T-helper 1 cell treated with Interleukin-12 subunit alpha and Interleukin-12 subunit beta and Interleukin-4 antibody, amounts not matched to agents 30 ng/mL and 1 ng/mL, for 36 hours (primary cell): ENCODE measurements around the gene SYNPR. TPM values are rescaled to one million over a fixed set of nuclear protein-coding genes. Genes with fewer than 3 reads are reported as not detected.
"Not testable (repeated sequence)": the region's sequence is repeated elsewhere in the genome, so short reads cannot be mapped to it uniquely, and the experiment has no call there.

ENCODE experiments used
- intact Hi-C: fragments of 100-400 bp; cut with micrococcal nuclease; formaldehyde crosslinking; loops from one replicate; pipeline ENCODE4 v1.15.1; 2024
- total RNA-seq: library from RNA; stranded (reverse); gene quantifications from 2 replicates; pipeline ENCODE4 v1.2.3, GENCODE V29; 2022

Gene SYNPR
- total RNA-seq: not detected in 2 replicates

DNA sequence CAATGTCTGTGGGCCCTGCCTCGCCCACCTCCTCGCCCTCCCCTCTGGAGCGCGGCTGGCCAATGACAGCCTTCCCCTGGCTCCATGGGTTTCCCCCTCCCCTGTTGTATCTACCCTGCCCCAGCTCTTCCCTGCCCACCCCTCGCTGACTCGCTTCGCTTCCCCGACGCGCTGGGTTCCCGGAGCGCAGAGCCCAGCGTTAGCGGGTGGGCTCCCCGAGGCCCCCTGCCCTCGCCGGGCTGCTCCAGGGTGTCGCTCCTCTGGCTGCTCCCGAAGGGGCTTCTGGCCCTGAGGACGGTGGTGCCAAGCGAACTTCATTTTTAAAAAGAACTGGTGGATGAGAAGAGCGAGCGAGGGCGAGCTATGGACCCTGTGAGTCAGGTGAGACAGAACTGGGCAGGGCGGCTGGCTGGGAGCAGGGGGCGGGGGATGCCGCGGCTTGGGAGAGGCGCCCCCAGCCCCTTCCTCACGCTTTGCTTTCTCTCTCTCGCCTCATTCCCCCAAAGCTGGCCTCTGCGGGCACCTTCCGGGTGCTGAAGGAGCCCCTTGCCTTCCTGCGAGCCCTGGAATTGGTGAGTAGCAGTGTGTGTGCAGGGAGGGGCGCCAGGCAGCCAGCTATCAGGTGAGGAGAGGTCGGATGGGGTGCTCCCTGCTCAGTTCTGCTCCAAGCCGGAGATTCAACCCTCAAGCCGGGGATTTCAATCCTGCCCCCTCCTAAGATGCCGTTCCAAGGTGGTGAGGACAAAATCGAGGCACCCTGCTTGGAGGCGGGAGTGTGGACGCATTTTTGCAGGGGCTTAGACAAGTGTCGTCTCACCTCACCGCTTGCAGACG lies at the start of gene SYNPR:
SYNPR (plus strand) TSS at position 138 of the 834 bp plus-strand sequence.
- intact Hi-C loops: no loop called here

DNA sequence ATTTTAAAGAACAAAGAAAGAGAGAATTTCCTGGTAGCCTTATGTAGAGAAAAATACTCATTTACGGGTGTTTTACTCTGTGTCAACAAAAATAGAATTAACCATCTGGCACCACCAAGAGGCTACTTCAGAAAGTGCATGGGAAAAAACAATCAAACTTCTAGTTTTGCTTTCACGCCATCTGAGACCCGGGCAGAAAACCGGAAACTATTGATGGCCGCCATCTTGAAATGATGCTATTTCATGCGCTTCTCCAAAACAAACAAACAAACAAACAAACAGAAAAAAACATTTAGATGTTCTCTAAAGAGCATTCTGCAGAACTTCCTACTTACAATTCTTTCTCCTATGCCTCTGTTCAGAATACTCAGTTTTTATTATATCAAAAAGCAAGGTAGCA lies 49.4 kb upstream of the SYNPR start:
- intact Hi-C loops: loop anchor here (1.0 kb wide), 1 partner anchor 606 kb away; no protein-coding TSS in a partner anchor

DNA sequence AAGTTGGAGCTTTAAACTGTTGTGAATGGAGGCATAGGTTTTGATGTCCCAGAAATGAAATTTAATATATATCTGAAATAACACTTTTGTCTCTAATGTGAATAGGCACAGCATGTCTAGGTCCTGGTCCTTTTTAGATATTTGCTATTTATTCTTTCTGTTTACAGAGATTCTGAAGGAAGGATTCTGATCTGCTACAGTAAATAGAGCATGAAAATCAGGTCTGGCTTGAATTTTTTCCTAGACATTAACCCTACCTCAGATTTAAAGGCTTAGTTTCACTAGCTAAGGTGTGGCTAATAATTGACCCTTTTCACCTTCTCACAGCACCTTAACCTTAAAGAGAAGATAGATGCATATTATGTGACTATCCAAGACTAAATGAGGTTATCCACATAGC lies 48.0 kb upstream of the SYNPR start:
- intact Hi-C loops: no loop called here

DNA sequence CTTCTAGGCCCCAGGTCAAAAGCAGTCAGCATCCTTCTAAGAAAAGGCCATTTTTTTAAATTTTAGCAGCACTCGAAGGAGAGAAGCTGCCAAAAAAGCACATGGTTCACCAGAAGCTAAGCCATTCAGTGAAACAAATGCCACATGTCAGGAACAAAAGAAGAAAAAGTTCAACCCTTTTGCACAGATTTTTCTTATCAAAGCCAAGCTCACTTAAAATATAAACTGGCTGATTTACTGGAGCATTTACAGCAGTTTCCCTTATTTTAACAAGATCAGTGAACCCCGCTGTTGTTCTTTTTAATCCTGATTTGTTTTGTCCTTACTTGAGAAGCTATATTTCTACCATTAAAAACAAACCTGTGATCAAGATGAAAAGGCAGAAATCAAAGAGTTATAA lies 46.5 kb upstream of the SYNPR start:
- intact Hi-C loops: no loop called here

DNA sequence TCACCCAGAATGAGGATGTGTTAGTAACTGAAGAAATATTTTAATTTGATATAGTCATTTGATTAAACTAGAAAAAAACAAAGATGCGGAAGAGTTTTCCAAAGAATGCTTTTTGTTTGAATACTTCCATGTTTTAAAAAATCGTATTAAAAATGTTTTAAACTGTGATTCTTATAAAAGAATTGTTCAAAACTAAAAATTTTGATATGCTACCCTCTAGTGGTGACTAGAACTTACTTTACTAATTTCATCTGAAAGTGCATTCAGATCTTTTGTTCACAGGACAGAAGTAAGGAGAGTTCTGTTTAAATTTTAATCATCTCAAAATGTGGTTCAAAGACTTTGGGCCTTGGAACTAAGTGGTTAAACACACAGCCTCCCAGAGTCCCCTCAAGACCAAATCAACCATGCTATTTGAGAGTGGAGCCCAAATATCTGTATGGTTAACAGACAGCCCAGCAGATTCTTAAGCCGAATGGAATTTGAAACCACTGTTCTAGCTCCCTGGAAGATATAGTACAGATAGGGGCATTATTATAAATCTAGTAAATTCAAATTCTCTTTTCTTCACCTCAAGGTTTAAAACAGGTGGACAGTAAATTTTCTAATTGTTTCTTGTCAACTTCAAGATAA lies 45.2 kb upstream of the SYNPR start:
- intact Hi-C loops: no loop called here

DNA sequence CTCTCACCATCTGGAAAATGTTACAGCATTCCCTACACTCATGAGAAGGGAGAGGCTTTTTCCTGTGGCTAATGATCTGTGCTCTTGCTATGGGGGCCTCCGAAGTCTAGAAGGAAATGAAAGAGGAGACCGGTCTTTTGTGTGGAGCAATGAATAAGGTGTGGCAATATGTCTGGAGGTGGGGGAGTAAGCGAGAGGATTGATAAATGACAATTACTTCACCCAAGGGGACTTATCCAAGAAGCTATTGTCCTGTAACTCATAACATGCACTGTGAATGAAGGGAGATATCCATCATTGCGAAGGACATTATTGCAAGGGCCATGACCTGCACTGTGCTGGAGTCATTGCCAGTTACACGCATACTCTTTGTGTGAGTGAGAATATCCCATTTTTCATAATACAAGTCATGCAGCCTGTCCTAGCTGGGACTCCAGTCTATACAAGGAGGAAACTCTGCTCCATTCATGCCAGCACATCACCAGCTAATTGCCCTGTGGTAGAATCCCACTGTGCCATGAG lies 37.7 kb upstream of the SYNPR start:
- intact Hi-C loops: no loop called here

DNA sequence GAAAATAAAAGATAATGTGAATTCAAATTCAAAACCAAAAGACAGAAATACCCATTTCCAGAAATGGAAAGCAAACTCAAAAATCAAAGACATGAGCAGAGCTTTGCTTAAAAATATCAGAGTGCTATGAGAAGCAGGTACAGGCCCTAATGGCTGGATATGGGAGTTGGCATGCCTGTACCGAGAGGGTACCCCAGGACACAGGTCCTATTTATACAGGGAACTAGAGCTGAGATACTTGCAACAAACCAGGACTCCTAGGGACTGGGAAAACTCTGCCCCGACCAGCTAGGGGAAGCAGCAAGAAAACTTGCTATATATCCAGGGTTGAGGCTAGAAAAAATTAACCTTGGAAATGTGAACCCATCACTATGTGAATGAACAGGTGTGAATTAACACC lies 36.0 kb upstream of the SYNPR start:
- intact Hi-C loops: no loop called here

DNA sequence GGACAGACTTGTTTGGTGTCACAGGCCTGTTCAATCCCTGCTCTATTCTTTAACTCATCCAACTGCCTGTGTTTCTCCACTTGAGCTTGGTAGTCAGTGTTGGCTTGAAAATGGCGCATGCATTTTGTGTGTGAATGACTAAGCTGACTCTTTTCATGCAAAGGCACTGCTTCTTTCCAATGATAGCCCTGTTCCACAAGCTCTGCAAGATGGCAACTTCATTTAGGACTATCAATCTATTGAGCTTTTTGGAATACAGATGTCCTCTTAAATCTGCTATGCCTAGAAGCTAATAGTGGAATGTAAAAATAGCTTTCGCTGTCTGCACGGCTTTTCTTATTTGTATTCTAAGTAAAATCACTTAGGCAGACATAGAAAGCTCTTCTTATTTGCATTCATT lies 33.6 kb upstream of the SYNPR start:
- intact Hi-C loops: no loop called here

DNA sequence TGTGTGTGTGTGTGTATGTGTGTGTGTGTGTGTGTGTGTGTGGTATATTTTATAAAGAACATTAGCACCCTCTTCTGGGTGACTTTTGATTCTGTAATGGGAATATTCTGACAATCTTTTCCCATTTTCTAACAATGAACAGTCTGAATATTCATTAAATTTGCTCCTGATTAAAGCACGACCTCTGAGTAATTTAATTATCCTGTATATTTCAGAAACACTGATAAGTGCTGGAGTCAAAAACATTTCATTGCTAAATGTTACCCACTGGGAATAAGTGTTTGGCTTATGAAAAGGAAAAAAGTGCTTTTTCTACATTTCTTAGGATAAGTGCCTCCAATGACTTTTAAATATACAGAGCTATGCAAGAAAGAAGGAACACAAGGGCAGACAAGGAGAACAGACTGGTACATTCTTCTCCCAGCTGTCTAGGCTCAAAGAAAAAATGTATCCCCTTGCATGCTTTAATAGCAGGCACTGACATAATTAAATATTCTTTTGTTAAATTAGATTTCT lies 32.3 kb upstream of the SYNPR start:
- intact Hi-C loops: no loop called here

DNA sequence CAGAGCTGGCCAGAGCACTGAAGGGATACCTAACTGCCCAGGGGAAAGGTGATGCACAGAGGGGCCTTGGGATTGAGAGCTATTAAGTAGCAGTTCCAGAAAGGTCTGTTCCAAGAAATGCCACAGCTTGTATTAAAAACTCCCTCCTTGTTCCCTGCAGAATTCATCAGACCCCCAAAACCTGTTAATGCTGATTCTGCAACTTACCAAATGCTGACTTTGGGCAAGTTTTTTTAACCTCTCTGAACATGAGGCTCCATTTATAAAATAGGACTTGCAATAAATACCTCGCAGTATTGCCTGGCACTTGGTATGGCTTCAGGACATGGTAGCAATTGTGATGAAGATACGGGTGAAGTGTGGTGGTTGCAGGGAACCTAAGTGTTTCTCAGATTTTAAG lies 30.1 kb upstream of the SYNPR start:
- intact Hi-C loops: no loop called here

DNA sequence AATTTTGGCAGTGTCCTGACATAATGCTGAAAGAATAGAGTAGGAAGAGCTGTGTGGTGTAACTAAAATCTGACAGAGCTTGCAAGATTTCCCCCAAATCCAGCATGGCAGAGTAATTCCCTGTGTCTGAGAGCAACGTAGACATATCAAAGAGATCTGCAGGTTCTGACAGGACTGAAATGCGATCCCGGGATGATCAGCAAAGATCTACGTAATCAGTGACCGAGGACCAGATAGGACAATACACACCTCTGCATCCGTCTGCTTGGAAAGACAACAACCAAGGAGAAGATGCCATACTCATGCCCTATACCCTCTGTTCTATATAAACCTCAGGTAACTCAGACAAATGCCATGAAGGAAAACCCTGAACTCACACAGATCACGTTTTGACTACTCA lies 26.6 kb upstream of the SYNPR start:
- intact Hi-C loops: no loop called here

DNA sequence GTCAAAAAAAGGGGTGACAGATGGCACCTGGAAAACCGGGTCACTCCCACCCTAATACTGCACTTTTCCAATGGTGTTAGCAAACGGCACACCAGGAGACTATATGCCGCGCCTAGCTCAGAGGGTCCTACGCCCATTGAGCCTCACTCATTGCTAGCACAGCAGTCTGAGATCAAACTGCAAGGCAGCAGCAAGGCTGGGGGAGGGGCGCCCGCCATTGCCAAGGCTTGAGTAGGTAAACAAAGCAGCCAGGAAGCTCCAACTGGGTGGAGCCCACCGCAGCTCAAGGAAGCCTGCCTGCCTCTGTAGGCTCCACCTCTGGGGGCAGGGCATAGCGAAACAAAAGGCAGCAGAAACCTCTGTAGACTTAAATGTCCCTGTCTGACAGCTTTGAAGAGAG lies 22.3 kb upstream of the SYNPR start:
- intact Hi-C loops: not testable (repeated sequence)

DNA sequence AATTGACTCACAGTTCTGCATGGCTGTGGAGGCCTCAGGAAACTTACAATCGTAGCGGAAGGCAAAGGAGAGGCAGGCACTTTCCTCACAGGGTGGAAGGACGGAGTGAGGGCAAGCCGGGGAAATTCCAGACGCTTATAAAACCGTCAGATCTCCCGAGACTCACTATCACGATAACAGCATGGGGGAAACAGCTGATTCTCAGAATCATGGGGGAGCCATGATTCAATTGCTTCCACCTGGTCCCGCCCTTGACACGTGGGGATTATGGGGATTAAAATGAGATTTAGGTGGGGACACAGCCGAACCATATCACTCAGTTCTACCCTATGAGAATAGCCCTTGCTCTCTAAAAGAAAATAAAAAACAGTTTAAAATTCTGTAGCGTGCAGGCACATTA lies 13.4 kb upstream of the SYNPR start:
- intact Hi-C loops: no loop called here

DNA sequence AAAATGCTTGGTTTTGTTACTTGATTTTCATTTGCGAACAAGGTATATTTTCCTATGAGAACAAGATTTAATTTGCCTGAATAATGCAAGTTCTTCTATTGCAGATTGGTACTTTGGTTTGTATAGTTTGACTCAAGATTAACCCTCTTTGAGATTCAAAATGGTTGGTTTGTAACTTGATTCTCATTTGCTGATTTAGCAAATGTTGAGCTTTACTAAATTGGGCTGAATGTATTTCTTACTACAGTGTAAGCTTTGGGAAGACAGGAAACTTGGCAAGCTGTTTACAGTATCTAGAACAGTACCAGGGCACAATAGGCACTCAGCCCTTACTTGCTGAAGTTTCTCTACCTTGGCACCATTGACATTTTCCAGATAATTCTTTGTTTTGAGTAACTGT lies 3.7 kb upstream of the SYNPR start:
- intact Hi-C loops: no loop called here

DNA sequence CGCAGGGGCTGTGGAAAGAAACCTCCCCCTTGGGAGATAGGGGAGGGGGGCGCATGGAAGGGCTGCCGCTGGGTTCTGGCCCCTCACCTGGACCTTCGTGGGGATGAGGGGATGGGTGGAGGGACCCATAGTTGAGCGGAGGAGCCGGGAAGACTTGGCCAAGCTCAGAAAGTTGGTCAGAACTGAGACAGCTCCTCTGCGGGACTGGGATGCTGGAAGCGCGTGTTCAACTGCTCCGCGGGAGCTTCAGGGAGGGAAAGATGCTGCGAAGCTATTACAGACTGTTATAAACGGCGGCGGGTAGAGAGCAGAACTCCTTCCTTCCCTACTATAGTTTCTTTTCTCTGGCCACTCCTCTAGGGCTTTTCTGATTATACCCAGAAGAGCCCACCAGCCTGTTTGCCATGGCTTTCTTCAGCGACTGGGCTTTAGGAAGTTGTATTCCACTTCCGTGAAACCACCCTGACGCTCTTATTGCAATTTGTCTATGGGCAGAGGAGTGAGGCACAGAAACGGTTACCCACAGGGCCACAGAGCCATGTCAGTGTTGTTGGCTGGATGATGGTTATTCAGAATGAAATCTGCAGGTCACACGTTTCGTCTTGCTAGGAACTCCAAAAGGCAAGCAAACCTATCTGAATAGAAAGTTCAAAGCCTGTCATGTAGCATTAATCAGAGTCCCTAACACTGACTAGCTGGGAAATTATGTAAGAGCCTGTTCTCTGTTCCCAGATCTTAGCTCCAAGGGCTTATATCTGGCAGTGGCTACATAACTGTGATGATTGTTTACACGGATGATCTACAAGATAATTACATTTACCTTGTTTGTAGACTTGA lies 1.1 kb downstream of the SYNPR start:
- intact Hi-C loops: no loop called here

DNA sequence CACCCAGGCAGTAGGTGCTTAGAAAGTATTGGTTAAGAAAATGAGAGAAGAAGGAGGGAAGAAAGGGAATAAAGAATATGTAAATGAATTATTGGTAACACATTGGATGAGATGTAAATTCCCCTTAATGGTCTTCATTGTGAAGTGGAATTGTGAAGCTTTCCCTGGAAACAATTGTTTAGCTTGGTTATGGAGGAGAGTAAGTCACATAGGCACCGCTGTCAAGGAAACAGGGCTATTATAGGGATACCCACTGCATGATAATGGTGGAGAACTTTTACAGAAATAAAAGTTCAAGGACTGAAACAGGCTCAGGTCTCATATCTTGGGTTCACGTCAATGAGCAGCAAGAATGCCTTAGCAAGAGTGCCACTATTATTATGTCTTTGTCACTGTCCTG lies 9.5 kb downstream of the SYNPR start:
- intact Hi-C loops: no loop called here

DNA sequence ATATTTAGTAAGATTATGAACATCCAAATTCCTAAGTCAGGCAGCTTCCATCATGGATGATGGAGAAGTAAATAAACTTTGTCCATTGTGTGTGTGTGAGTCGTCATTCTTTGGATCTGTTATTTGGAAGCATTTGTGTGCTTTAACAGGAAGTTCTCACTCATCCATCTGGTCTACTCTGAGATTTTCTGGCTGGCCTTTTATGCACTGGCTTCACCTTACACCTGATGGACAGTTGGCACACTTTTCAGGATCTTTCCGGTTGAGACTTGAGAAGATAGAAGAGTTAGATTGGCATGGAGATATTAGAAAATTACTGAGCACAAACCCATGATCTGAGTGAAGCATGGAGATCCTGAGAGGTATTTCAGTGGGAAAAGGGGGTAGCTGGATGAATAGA lies 12.6 kb downstream of the SYNPR start:
- intact Hi-C loops: no loop called here

DNA sequence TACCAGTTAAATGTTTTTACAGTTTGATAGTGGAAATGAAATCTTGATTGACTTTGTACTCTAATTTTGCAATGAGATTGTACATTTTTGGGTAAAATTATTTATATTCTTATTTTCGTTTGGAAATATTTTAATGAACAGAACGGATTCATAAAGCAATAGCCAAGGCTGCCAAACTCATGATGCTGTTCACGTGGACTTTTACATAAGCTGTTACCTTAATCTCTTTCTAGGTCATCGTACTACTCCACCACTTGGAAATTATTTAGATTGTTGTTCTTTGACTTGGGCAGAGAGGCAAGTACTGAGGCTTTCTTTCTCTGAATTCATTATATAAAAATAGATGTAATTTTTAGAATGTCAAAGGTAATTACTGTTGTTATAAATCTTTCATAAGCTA lies 16.2 kb downstream of the SYNPR start:
- intact Hi-C loops: no loop called here

DNA sequence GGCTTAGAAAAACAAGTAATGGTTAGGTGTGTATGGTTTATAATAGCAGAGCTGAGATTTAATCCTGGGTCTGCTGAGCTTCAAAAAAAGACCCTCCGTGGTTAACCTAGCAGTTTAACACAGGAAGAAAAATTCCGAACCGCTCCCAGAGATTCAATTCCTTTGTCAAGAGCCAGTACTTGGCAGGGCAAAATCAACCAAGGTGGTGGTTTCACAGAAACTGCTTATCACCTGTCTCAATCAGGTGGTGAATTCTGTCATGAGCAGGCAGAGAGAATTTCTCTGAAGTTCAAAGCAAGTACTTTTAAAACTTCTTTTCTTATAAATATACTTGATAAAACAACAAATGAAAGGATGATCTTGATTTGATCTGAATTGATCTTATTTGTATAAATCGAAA lies 17.2 kb downstream of the SYNPR start:
- intact Hi-C loops: no loop called here

DNA sequence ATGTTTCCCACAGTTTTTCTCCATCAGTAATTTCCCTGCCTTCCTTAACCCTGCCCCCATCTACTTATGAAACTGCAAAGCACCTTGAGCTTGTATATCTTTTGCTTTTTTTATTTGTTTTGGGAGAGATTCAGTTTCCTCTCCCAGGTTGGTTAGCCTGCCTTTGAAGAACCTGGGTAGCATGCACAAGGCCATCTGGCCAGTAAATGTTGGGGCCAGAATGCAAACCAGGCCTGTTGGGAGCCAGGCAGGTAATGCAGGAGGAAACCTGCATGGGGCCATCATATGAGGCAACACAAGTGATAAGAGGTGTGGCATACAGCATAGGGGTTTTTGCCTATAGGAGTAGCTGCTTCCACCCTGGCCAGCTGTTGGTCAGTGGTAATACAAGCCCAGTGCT lies 17.7 kb downstream of the SYNPR start:
- intact Hi-C loops: no loop called here

DNA sequence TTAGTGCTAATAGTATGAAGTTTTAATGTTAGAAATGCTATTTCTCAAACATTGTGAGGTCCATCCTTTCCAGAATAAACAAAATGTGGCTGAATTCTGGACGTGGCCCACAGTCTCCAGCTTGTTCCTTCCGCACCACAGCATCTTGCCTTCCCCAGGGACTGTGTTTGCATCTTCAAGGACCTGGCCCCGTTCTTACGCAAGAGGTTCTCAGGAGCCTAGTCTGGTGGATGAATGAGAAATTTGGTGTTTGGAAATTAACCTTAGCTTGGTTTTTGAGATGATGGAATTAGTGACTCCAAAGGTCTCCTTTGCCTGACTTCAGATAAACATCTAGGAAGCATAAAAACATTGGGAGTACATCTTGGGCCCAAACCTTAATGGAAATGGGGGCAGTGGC lies 18.1 kb downstream of the SYNPR start:
- intact Hi-C loops: no loop called here

DNA sequence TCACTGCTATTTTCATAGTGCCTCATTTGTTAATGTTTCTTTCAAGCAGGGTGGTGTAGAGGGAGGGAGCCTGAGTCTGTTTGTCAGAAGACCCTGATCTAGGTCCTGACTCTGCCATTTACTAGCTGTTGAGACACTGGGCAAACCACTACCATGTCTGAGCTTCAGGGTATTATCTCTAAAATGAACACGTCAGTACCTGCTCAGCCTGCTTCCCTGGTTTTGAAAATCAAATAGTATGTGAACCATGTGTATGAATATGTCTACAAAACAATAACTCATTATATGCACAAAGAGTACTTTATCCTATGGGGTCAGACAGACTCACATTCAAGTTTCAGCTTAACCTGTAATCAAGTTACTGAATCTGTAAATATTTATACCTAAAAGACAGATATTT lies 25.1 kb downstream of the SYNPR start:
- intact Hi-C loops: no loop called here
